ENCODE measurements around the gene HMX2. TPM values are rescaled to one million over a fixed set of nuclear protein-coding genes. Genes with fewer than 3 reads are reported as not detected.

HMX2 gene
- total RNA-seq, 1 donor: not detected

GRCh38 chr10:123160311-123160980 is 12.5 kb downstream of the HMX2 start:
- peaks cover 34% of the 10 kb centered on the region for H3K4me1 ChIP-seq (ENCODE audit: insufficient read depth, low read length)
- peaks cover 72% of the 10 kb centered on the region for H3K36me3 ChIP-seq (ENCODE audit: insufficient read depth, low read length)
- TF ChIP-seq CTCF (IDR thresholded peaks at IDR 0.05; ENCODE audit: extremely low read depth, low read depth, low read length): no peak
- no peak for DNase-seq (ENCODE audit: insufficient read length, low spot score, missing footprints)
- H3K9me3 ChIP-seq (ENCODE audit: low read depth, low read length): no peaks in the 10 kb centered on the region
- no peaks in the 10 kb centered on the region for H3K27me3 ChIP-seq (ENCODE audit: insufficient read depth, low read length)
- no peak overlapping the region for H3K4me3 ChIP-seq (ENCODE audit: insufficient read depth, low read length)
- H3K4me2 ChIP-seq (ENCODE audit: insufficient read depth, low read length): no peak overlapping the region
- H4K20me1 ChIP-seq (ENCODE audit: insufficient read depth, low read length): peaks cover 34% of the 10 kb centered on the region
- H3K79me2 ChIP-seq (ENCODE audit: insufficient read depth, low read length): peaks cover 94% of the 10 kb centered on the region
- H2AFZ ChIP-seq (ENCODE audit: low read length): no peak overlapping the region
- H3K27ac ChIP-seq (ENCODE audit: low read depth, low read length): no peak overlapping the region

- Histone ChIP-seq H3K4me1 (ENCODE audit: insufficient read depth, low read length) (no peaks in the 10 kb centered on the region), H2AFZ (ENCODE audit: low read length) (no peak overlapping the region), H3K27me3 (ENCODE audit: insufficient read depth, low read length) (no peaks in the 10 kb centered on the region), H3K4me2 (ENCODE audit: insufficient read depth, low read length) (no peak overlapping the region), H4K20me1 (ENCODE audit: insufficient read depth, low read length) (peaks cover 8% of the 10 kb centered on the region), H3K79me2 (ENCODE audit: insufficient read depth, low read length) (peaks cover 77% of the 10 kb centered on the region), H3K4me3 (ENCODE audit: insufficient read depth, low read length) (no peak overlapping the region), H3K36me3 (ENCODE audit: insufficient read depth, low read length) (peaks cover 62% of the 10 kb centered on the region), H3K27ac (ENCODE audit: low read depth, low read length) (no peak overlapping the region), H3K9me3 (ENCODE audit: low read depth, low read length) (no peaks in the 10 kb centered on the region)
- no peak for DNase-seq (ENCODE audit: insufficient read length, low spot score, missing footprints)
- TF ChIP-seq CTCF (IDR thresholded peaks at IDR 0.05; ENCODE audit: extremely low read depth, low read depth, low read length): no peak
Measured at GRCh38 chr10:123164319-123164718, 16.4 kb downstream of the HMX2 start.

GRCh38 chr10:123165445-123166072 is 17.6 kb downstream of the HMX2 start:
- Histone ChIP-seq H3K4me1 (ENCODE audit: insufficient read depth, low read length) (no peaks in the 10 kb centered on the region), H3K9me3 (ENCODE audit: low read depth, low read length) (no peaks in the 10 kb centered on the region), H3K4me3 (ENCODE audit: insufficient read depth, low read length) (no peak overlapping the region), H4K20me1 (ENCODE audit: insufficient read depth, low read length) (peaks cover 8% of the 10 kb centered on the region), H3K36me3 (ENCODE audit: insufficient read depth, low read length) (peaks cover 65% of the 10 kb centered on the region), H2AFZ (ENCODE audit: low read length) (no peak overlapping the region), H3K4me2 (ENCODE audit: insufficient read depth, low read length) (no peak overlapping the region), H3K79me2 (ENCODE audit: insufficient read depth, low read length) (peaks cover 67% of the 10 kb centered on the region), H3K27me3 (ENCODE audit: insufficient read depth, low read length) (no peaks in the 10 kb centered on the region), H3K27ac (ENCODE audit: low read depth, low read length) (no peak overlapping the region)
- no peak for DNase-seq (ENCODE audit: insufficient read length, low spot score, missing footprints)
- no peak for TF ChIP-seq CTCF (IDR thresholded peaks at IDR 0.05; ENCODE audit: extremely low read depth, low read depth, low read length)

GRCh38 chr10:123166618-123167017 is 18.7 kb downstream of the HMX2 start:
- H3K36me3 ChIP-seq (ENCODE audit: insufficient read depth, low read length): peaks cover 60% of the 10 kb centered on the region
- H3K4me3 ChIP-seq (ENCODE audit: insufficient read depth, low read length): no peak overlapping the region
- H3K79me2 ChIP-seq (ENCODE audit: insufficient read depth, low read length): peaks cover 59% of the 10 kb centered on the region
- H3K27ac ChIP-seq (ENCODE audit: low read depth, low read length): no peak overlapping the region
- peaks cover 8% of the 10 kb centered on the region for H4K20me1 ChIP-seq (ENCODE audit: insufficient read depth, low read length)
- H3K4me1 ChIP-seq (ENCODE audit: insufficient read depth, low read length): no peaks in the 10 kb centered on the region
- no peaks in the 10 kb centered on the region for H3K9me3 ChIP-seq (ENCODE audit: low read depth, low read length)
- DNase-seq (ENCODE audit: insufficient read length, low spot score, missing footprints): no peak
- TF ChIP-seq CTCF (IDR thresholded peaks at IDR 0.05; ENCODE audit: extremely low read depth, low read depth, low read length): no peak
- no peaks in the 10 kb centered on the region for H3K27me3 ChIP-seq (ENCODE audit: insufficient read depth, low read length)
- no peak overlapping the region for H2AFZ ChIP-seq (ENCODE audit: low read length)
- H3K4me2 ChIP-seq (ENCODE audit: insufficient read depth, low read length): no peak overlapping the region
